ENCODE measurements around the gene SLC35F3.

SLC35F3 gene

DNA sequence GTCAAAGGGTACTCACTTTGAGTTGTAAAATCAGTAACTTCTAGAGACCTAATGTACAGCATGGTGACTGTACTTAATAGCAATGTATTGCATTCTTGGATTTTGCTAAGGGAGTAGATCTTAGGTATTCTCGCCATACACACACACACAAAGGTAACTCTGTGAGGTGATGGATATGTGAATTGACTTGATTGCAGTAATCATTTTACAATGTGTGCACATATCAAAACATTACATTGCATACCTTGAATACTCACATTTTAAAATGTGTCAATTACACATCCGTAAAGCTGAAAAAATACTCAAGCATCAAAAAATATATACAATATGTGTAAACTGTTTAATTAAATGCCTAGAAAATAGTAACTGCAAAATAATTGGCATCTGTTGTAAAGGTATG lies 86.0 kb downstream of the SLC35F3 start:
- no peak overlapping the region for H4K91ac ChIP-seq (ENCODE audit: low read depth, low read length, poor library complexity)
- no peak overlapping the region for H3K9ac ChIP-seq (ENCODE audit: low read depth, low read length, poor library complexity)
- no peaks in the 10 kb centered on the region for H3K79me1 ChIP-seq (ENCODE audit: low read depth, low read length)
- H3K36me3 ChIP-seq (replicated peaks in 1 of 2; ENCODE audit: control insufficient read depth in 2 of 2, insufficient read depth in 2 of 2, low read length in 2 of 2): no peaks in the 10 kb centered on the region
- H2AFZ ChIP-seq (ENCODE audit: low read length): no peak overlapping the region
- no peak overlapping the region for H3K4me3 ChIP-seq (ENCODE audit: low read length in 2 of 2)
- H3K14ac ChIP-seq (ENCODE audit: low read length): no peak overlapping the region
- H3K18ac ChIP-seq (ENCODE audit: low read length): no peak overlapping the region
- H3K4me2 ChIP-seq (ENCODE audit: insufficient read depth, low read length, poor library complexity, severe bottlenecking): no peak overlapping the region
- no peak overlapping the region for H2BK15ac ChIP-seq (ENCODE audit: low read length)
- no peak overlapping the region for H3K23ac ChIP-seq (ENCODE audit: low read depth, low read length, poor library complexity)
- peaks cover 0 to 10% of the 10 kb centered on the region in 2 donors for H3K4me1 ChIP-seq (ENCODE audit: control insufficient read depth in 2 of 2, insufficient read depth in 1 of 2, low read depth in 1 of 2, low read length in 2 of 2)
- no peak overlapping the region for H2BK5ac ChIP-seq (ENCODE audit: low read length)
- WGBS, 2 donors (ENCODE audit: extremely low coverage in 2 of 2, insufficient read length in 2 of 2, insufficient replicate concordance in 1 of 2): no CpG with 5 or more reads among the region's 2 CpGs
- no peaks in the 10 kb centered on the region for H3K27me3 ChIP-seq (ENCODE audit: control insufficient read depth in 3 of 3, insufficient read depth in 3 of 3, low read depth in 1 of 3, low read length in 3 of 3)
- H3K27ac ChIP-seq (replicated peaks; ENCODE audit: low read length): no peak overlapping the region
- H4K8ac ChIP-seq (ENCODE audit: low read depth, low read length): no peak overlapping the region
- no peak overlapping the region for H3K4ac ChIP-seq (ENCODE audit: low read length)
- no peak for DNase-seq (ENCODE audit: low spot score)
- H3K9me3 ChIP-seq (replicated peaks in 1 of 2; ENCODE audit: control insufficient read depth in 2 of 2, insufficient read depth in 1 of 2, low read depth in 1 of 2, low read length in 2 of 2): no peaks in the 10 kb centered on the region
- H2AK5ac ChIP-seq (ENCODE audit: low read depth, low read length): no peak overlapping the region
- no peak overlapping the region for H2BK12ac ChIP-seq (ENCODE audit: low read length)
- H2BK120ac ChIP-seq (ENCODE audit: low read depth, low read length): no peak overlapping the region

DNA sequence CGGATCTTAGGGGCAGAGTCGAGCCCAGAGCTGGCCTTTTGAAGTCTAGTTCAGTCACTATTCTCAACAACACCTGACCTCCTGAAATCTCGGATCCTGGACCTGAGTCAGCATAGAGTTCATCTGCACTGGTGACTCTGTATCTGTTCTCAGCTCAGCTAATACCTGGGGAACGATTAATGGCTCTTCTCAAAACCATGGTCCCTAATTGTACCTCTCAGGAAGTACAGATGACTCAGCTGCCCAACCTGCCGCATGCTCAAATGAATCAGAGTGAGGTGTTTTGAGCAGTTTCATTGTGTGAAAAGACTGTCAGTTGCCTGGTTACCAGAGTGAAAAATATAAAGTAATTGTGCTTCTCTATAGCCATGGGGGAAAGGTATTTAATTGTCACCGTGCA lies 89.2 kb downstream of the SLC35F3 start:
- H2BK120ac ChIP-seq (ENCODE audit: low read depth, low read length): no peak overlapping the region
- H3K14ac ChIP-seq (ENCODE audit: low read length): no peak overlapping the region
- H3K4me3 ChIP-seq (ENCODE audit: low read length in 2 of 2): no peak overlapping the region
- H3K4ac ChIP-seq (ENCODE audit: low read length): no peak overlapping the region
- H3K18ac ChIP-seq (ENCODE audit: low read length): no peak overlapping the region
- no peaks in the 10 kb centered on the region for H3K9me3 ChIP-seq (replicated peaks in 1 of 2; ENCODE audit: control insufficient read depth in 2 of 2, insufficient read depth in 1 of 2, low read depth in 1 of 2, low read length in 2 of 2)
- no CpG with 5 or more reads among the region's 6 CpGs for WGBS, 2 donors (ENCODE audit: extremely low coverage in 2 of 2, insufficient read length in 2 of 2, insufficient replicate concordance in 1 of 2)
- H3K27me3 ChIP-seq (ENCODE audit: control insufficient read depth in 3 of 3, insufficient read depth in 3 of 3, low read depth in 1 of 3, low read length in 3 of 3): no peaks in the 10 kb centered on the region
- no peak overlapping the region for H3K9ac ChIP-seq (ENCODE audit: low read depth, low read length, poor library complexity)
- H3K4me1 ChIP-seq (ENCODE audit: control insufficient read depth in 2 of 2, insufficient read depth in 1 of 2, low read depth in 1 of 2, low read length in 2 of 2): peaks cover 0 to 10% of the 10 kb centered on the region in 2 donors
- no peak overlapping the region for H2AFZ ChIP-seq (ENCODE audit: low read length)
- H2BK12ac ChIP-seq (ENCODE audit: low read length): no peak overlapping the region
- no peak overlapping the region for H2BK5ac ChIP-seq (ENCODE audit: low read length)
- H4K8ac ChIP-seq (ENCODE audit: low read depth, low read length): no peak overlapping the region
- H4K91ac ChIP-seq (ENCODE audit: low read depth, low read length, poor library complexity): no peak overlapping the region
- no peak overlapping the region for H3K27ac ChIP-seq (replicated peaks; ENCODE audit: low read length)
- H2BK15ac ChIP-seq (ENCODE audit: low read length): no peak overlapping the region
- no peaks in the 10 kb centered on the region for H3K36me3 ChIP-seq (replicated peaks in 1 of 2; ENCODE audit: control insufficient read depth in 2 of 2, insufficient read depth in 2 of 2, low read length in 2 of 2)
- H2AK5ac ChIP-seq (ENCODE audit: low read depth, low read length): no peak overlapping the region
- DNase-seq (ENCODE audit: low spot score): no peak
- H3K4me2 ChIP-seq (ENCODE audit: insufficient read depth, low read length, poor library complexity, severe bottlenecking): no peak overlapping the region
- no peak overlapping the region for H3K23ac ChIP-seq (ENCODE audit: low read depth, low read length, poor library complexity)
- H3K79me1 ChIP-seq (ENCODE audit: low read depth, low read length): no peaks in the 10 kb centered on the region

DNA sequence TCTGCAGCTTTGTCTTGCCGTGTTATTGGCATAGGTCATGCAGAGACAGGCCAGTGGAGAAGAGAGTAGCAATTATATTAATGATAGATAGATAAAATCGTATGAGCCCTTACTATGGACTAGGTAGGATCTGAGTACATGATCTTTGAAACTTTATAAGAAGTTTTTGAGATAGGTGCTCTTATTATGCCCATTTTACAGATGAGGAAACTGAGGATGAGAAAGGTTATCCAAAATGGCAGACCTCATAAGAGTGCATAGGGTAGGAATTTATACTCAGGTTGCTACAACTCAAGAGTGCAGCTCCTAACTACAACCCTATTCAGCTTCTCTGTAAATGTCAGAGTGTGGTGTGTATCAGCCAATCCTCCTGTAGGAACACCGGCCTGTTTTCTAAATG lies 89.6 kb downstream of the SLC35F3 start:
- no peaks in the 10 kb centered on the region for H3K9me3 ChIP-seq (replicated peaks in 1 of 2; ENCODE audit: control insufficient read depth in 2 of 2, insufficient read depth in 1 of 2, low read depth in 1 of 2, low read length in 2 of 2)
- H3K4me2 ChIP-seq (ENCODE audit: insufficient read depth, low read length, poor library complexity, severe bottlenecking): no peak overlapping the region
- no CpG with 5 or more reads among the region's 3 CpGs for WGBS, 2 donors (ENCODE audit: extremely low coverage in 2 of 2, insufficient read length in 2 of 2, insufficient replicate concordance in 1 of 2)
- H2BK120ac ChIP-seq (ENCODE audit: low read depth, low read length): no peak overlapping the region
- H3K23ac ChIP-seq (ENCODE audit: low read depth, low read length, poor library complexity): no peak overlapping the region
- no peak overlapping the region for H3K9ac ChIP-seq (ENCODE audit: low read depth, low read length, poor library complexity)
- DNase-seq (ENCODE audit: low spot score): no peak
- H3K36me3 ChIP-seq (replicated peaks in 1 of 2; ENCODE audit: control insufficient read depth in 2 of 2, insufficient read depth in 2 of 2, low read length in 2 of 2): no peaks in the 10 kb centered on the region
- H3K27me3 ChIP-seq (ENCODE audit: control insufficient read depth in 3 of 3, insufficient read depth in 3 of 3, low read depth in 1 of 3, low read length in 3 of 3): no peaks in the 10 kb centered on the region
- H3K4me3 ChIP-seq (ENCODE audit: low read length in 2 of 2): no peak overlapping the region
- no peak overlapping the region for H3K14ac ChIP-seq (ENCODE audit: low read length)
- H3K4ac ChIP-seq (ENCODE audit: low read length): no peak overlapping the region
- H3K79me1 ChIP-seq (ENCODE audit: low read depth, low read length): no peaks in the 10 kb centered on the region
- H4K91ac ChIP-seq (ENCODE audit: low read depth, low read length, poor library complexity): no peak overlapping the region
- no peak overlapping the region for H2AK5ac ChIP-seq (ENCODE audit: low read depth, low read length)
- peaks cover 0 to 13% of the 10 kb centered on the region in 2 donors for H3K4me1 ChIP-seq (ENCODE audit: control insufficient read depth in 2 of 2, insufficient read depth in 1 of 2, low read depth in 1 of 2, low read length in 2 of 2)
- no peak overlapping the region for H3K18ac ChIP-seq (ENCODE audit: low read length)
- no peak overlapping the region for H2BK5ac ChIP-seq (ENCODE audit: low read length)
- no peak overlapping the region for H4K8ac ChIP-seq (ENCODE audit: low read depth, low read length)
- H2BK15ac ChIP-seq (ENCODE audit: low read length): no peak overlapping the region
- H2AFZ ChIP-seq (ENCODE audit: low read length): no peak overlapping the region
- H3K27ac ChIP-seq (replicated peaks; ENCODE audit: low read length): no peak overlapping the region
- no peak overlapping the region for H2BK12ac ChIP-seq (ENCODE audit: low read length)

DNA sequence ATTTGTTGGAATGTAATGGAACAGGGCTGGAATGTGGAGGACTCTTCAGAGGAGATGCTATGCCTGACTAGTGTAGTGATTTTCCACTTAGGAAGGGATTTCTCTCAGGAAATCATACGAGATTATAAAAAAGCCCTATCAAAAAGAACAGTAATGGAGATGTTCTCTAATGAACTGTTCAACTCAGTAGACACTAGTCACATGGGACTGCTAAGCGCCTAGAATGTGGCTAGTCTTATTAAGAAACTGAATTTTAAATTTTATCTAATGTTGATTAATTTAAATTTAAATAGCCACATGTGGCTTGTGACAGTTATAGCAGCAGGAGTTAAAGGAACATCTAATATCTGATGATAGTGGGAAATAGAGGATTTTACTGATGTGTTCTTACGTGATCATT lies 94.0 kb downstream of the SLC35F3 start:
- H3K27ac ChIP-seq (replicated peaks; ENCODE audit: low read length): no peak overlapping the region
- H2AK5ac ChIP-seq (ENCODE audit: low read depth, low read length): no peak overlapping the region
- H3K23ac ChIP-seq (ENCODE audit: low read depth, low read length, poor library complexity): no peak overlapping the region
- H3K27me3 ChIP-seq (ENCODE audit: control insufficient read depth in 3 of 3, insufficient read depth in 3 of 3, low read depth in 1 of 3, low read length in 3 of 3): no peaks in the 10 kb centered on the region
- H2BK120ac ChIP-seq (ENCODE audit: low read depth, low read length): no peak overlapping the region
- no peak overlapping the region for H2BK12ac ChIP-seq (ENCODE audit: low read length)
- H3K36me3 ChIP-seq (replicated peaks in 1 of 2; ENCODE audit: control insufficient read depth in 2 of 2, insufficient read depth in 2 of 2, low read length in 2 of 2): no peaks in the 10 kb centered on the region
- H3K4me1 ChIP-seq (ENCODE audit: control insufficient read depth in 2 of 2, insufficient read depth in 1 of 2, low read depth in 1 of 2, low read length in 2 of 2): peaks cover 0 to 18% of the 10 kb centered on the region in 2 donors
- no peaks in the 10 kb centered on the region for H3K9me3 ChIP-seq (replicated peaks in 1 of 2; ENCODE audit: control insufficient read depth in 2 of 2, insufficient read depth in 1 of 2, low read depth in 1 of 2, low read length in 2 of 2)
- no peak for DNase-seq (ENCODE audit: low spot score)
- H3K4ac ChIP-seq (ENCODE audit: low read length): no peak overlapping the region
- H3K79me1 ChIP-seq (ENCODE audit: low read depth, low read length): no peaks in the 10 kb centered on the region
- H2BK5ac ChIP-seq (ENCODE audit: low read length): no peak overlapping the region
- no peak overlapping the region for H4K8ac ChIP-seq (ENCODE audit: low read depth, low read length)
- no peak overlapping the region for H3K9ac ChIP-seq (ENCODE audit: low read depth, low read length, poor library complexity)
- H2BK15ac ChIP-seq (ENCODE audit: low read length): no peak overlapping the region
- no peak overlapping the region for H3K4me3 ChIP-seq (ENCODE audit: low read length in 2 of 2)
- H3K18ac ChIP-seq (ENCODE audit: low read length): no peak overlapping the region
- no peak overlapping the region for H3K4me2 ChIP-seq (ENCODE audit: insufficient read depth, low read length, poor library complexity, severe bottlenecking)
- H4K91ac ChIP-seq (ENCODE audit: low read depth, low read length, poor library complexity): no peak overlapping the region
- no peak overlapping the region for H2AFZ ChIP-seq (ENCODE audit: low read length)
- WGBS, 2 donors (ENCODE audit: extremely low coverage in 2 of 2, insufficient read length in 2 of 2, insufficient replicate concordance in 1 of 2): no CpG with 5 or more reads among the region's 3 CpGs
- no peak overlapping the region for H3K14ac ChIP-seq (ENCODE audit: low read length)

Measured in neuronal stem cell (in vitro differentiated cells).